Fibroblast of skin of back (primary cell): ENCODE data around the gene CST8. TPM values are rescaled to one million over a fixed set of nuclear protein-coding genes. Genes with fewer than 3 reads are reported as not detected.
"Not testable (repeated sequence)": the region's sequence is repeated elsewhere in the genome, so short reads cannot be mapped to it uniquely, and the experiment has no call there.

Experiments used
- DNase-seq: peaks from one replicate; pipeline ENCODE4 v3.0.0-alpha.2; 2013
- polyA plus RNA-seq, 2 experiments: library from polyadenylated mRNA; unstranded; fragments of 120-200 nt; gene quantifications; one replicate each; pipeline ENCODE4 v1.2.1, GENCODE V29; 2013; ENCODE audit not compliant: insufficient read length in 2 of 2

The CST8 gene
- polyA plus RNA-seq (2013, experiment 1 of 2; ENCODE audit: insufficient read length), result not detected
- polyA plus RNA-seq (2013, experiment 2 of 2; ENCODE audit: insufficient read length), result not detected

DNA sequence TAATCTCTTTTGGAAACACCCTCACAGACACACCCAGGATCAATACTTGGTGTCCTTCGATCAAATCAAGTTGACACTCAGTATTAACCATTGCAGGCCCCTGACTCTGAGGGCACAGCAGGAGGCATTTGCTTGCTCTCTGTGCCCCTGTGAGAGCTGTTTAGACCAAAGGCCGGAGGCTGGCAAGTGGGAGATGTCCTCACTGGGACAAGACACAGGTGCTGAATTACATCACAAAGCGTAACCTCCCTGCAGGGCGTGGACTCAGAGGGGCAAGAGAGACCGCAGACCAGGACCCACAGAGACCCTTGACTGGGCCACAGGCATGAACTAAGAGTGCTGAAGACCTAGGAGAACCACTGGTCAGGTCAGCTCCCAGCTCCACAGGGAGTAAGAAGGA is at the start of gene CST8:
CST8 (plus strand) TSS at position 301 of the 400 bp plus-strand sequence. CDS start 551 bp downstream, outside the sequence.
- no peak for DNase-seq

GRCh38 chr20:23441850-23442313 is 49.0 kb upstream of the CST8 start:
- peak; percentile 74 for DNase-seq

DNA sequence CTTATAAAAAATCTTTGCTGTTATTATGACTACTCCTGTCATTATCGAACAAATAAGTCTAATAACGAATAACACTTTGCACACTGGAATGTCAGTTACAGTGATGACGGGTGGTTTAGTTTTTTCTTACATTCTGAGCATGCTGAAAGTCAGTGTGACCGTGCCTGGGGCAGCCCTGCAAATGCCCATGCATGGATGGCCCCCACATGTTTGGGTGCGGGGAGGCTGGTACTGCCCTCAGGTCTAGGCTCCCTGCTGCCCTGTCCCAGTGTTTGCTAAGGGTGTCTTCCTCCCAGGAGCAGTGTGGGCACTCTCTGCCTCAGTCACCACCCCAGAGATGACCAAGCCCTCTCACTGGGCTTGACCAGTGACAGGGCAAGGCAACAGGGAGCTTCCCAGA is 48.5 kb upstream of the CST8 start:
- no peak for DNase-seq

DNA sequence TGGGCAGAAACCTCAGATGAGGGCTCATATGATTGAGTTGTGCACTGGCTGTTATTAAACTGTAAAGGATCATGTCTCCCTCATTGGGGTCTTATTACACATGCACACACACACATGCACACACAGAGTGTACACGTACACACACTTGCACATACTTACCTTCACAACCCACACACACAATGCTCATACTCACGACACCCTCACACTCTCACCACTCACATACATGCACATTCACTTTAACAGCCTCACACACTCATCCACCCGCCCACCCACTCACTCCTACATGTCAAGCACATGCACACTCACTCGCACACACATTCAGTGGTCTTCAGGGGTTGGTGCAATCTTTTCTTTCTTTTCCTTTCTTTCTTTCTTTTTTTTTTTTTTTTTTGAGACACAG is 46.1 kb upstream of the CST8 start:
- no peak for DNase-seq

DNA sequence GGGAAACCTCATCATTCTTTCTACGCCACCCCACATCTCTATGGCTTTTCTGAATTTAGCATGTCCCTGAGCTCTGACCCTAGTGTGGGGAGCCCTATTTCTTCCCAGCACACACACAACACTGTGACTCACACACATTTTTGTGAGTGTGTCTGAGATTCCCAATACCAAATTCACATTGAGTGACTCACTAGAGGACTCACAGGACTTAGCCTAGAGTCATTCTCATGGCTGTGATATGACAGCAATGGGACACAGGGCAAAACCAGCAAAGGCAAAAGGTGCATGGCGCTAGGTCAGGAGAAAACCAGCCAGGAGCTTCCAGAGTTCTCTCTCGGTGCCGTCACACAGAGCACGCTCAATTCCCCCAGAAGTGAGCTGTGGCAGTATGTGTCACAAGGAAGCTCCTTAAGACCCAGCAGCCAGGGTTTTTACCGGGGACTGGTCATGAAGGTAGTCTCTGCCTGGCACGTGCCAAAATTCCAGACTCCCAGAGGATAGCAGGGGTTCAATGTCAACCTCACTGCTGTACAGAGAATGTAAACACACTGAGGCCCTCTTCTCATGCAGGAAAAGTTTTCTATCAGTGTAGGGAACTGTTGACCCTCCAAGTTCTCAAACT is 45.2 kb upstream of the CST8 start:
- DNase-seq, result peak; percentile 96

DNA sequence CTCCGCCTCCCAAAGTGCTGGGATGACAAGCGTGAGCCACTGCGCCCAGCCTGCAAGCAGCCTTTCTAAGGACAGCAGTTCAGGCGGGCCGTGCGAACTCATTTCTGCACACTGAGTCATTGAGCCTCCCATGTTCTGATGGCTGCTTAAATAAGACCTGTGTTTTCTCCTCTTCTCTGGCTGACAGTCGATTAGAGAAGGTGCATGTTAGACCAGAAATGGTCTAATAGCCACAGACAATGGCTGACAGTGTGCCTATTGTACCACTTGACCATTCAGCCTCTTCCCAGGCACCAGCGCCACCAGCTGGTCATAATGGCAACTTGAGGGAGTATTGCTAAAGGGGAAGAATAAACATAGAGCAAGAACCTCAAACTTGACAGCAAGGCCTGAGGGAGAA is 44.4 kb upstream of the CST8 start:
- peak; percentile 24 for DNase-seq

DNA sequence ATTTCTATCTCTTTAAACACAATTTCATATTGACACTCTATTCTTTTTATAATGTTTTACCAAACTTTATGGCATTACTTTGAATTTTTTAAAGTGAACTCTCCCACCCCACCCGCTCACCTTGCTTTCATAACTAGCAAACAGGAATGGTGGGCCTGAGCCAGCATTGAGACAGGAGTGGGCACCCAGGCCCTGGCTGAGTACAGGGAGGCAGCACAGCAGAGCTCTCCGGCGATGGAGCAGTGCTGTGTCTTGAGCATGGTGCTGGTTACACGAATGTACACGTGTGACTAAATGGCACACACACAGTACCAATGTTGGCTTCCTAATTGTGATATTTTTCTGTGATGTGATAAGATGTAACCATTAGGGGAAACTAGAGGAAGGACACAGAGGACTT is 42.8 kb upstream of the CST8 start:
- DNase-seq, result no peak

- peak; percentile 9 for DNase-seq
Observed at GRCh38 chr20:23449421-23449820, 41.5 kb upstream of the CST8 start.

DNA sequence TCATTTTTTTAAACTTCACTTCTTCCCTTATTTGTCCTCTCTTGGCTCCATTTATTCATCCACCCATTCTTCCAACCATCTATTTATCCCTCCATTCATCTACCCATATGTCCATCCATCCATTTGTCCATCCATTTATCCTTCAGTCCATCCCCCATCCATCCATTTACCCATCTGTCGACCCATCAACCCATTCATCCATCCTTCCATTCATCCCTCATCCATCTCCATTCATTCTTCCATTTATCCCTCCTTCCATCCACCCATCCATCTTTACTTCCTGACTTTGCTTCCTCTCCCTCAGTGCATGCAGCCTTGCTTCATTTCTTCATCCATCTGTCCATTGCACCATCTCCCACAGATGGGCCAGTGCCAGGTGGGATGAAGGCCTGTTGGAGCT is 40.0 kb upstream of the CST8 start:
- no peak for DNase-seq

DNA sequence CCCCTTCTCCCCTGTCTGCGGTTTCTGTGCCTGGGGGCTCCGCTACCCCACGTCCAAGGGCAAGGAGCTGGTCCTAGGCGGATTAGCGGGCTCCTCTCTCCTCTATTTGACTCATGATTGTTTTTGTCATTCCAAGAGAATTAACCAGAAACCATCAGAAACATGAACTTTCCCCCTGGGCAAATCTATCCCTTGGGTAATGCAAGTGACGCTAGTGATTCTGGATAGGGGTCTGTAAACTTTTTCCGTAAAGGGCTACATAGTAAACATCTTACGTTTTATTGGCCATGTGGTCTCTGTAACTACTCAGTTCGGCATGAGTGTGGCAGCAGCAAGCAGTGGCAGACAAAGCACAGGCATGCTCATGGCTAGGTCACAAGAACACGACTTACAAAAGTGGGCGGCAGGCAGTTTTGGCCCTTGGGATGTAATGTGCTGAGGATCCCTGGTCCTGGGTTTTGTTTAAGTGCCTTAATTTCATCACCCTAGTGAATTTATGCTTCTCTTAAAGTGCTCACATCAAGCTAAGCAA is 38.9 kb upstream of the CST8 start:
- DNase-seq, result no peak

GRCh38 chr20:23452776-23453175 is 38.1 kb upstream of the CST8 start, which contains the start of gene CST11:
TSS of gene CST11 (minus strand) at chr20:23452876. CDS start at chr20:23452811, 65 bp downstream.
- no peak for DNase-seq

- DNase-seq, result no peak
Observed at GRCh38 chr20:23453549-23454543, 37.1 kb upstream of the CST8 start.

- no peak for DNase-seq
Observed at GRCh38 chr20:23454816-23455215, 36.1 kb upstream of the CST8 start.

DNA sequence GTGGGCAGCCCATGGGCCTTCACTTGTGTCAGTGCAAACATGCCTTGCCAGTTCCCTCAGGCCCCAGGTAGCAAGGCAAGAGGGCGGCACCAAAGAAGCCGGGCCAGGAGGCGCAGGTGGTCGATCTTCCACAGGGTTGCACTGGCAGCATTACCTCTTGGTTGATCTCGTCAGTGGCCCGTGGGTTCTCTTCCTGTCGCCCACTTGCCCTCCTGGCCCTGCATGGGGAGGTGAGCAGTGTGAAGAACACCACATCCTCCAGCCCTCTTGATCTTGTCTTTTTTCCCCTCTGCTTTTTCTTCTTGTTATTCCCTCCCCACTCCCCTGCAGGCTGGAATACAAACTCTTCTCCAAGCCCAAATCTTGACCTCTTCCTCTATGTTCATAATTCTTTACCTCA is 35.3 kb upstream of the CST8 start:
- DNase-seq, result no peak

GRCh38 chr20:23456409-23456808 is 34.5 kb upstream of the CST8 start:
- no peak for DNase-seq

DNA sequence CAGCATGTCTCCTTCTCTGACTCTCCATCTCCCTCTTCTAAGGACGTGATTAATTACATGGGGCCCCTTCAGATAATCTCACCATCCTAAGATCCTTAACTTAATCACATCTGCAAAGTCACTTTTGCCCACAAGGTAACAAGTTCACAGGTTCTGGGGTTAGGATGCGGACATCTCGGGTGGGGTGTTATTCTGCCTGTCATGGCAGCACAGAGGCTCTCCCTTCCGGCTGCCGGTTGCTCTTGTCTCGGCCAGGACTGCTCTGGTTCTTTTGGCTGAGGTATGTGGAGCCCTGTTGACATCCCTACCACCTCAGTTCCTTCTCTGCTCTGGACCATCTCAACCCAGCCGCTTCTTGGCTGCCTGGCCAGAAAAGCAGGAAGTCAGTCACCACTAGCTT is 34.0 kb upstream of the CST8 start:
- DNase-seq, result no peak

- no peak for DNase-seq
Observed at GRCh38 chr20:23459461-23460150, 31.3 kb upstream of the CST8 start.

DNA sequence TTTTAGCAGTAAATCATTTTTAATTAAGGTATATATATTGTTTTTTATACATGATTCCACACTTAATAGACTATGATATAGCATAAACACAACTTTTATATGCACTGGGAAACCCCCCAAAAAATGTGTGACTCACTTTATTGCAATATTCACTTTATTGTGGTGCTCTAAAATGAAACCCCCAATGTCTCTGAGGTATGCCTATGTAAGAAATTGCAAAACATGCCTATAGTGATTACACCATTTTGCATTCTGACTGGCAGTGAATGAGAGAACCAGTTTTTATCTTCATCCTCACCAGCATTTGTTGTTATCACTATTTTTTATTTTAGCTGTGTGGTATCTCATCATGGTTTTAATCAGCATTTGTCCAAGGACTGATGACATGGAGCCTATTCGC is 29.7 kb upstream of the CST8 start:
- no peak for DNase-seq

GRCh38 chr20:23466961-23467360 is 24.0 kb upstream of the CST8 start:
- DNase-seq, result not testable (repeated sequence)

- not testable (repeated sequence) for DNase-seq
Observed at GRCh38 chr20:23472306-23472705, 18.6 kb upstream of the CST8 start.

DNA sequence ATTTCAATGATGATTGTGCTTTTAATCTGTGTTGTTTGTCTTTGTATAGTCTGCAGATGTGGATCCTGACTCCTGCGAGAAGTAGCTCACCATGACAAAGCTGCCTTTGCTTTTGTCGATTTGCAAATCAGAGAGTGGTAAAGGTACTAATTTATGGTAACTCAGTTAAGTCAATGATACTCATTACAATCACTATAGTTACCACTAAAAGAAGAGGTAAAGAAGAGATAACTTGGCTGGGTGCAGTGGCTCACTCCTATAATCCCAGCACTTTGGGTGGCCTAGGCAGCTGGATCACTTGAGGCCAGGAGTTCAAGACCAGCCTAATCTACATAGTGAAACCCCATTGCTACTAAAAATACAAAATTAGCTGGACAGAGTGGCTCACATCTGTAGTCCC is 17.6 kb upstream of the CST8 start:
- DNase-seq, result not testable (repeated sequence)

DNA sequence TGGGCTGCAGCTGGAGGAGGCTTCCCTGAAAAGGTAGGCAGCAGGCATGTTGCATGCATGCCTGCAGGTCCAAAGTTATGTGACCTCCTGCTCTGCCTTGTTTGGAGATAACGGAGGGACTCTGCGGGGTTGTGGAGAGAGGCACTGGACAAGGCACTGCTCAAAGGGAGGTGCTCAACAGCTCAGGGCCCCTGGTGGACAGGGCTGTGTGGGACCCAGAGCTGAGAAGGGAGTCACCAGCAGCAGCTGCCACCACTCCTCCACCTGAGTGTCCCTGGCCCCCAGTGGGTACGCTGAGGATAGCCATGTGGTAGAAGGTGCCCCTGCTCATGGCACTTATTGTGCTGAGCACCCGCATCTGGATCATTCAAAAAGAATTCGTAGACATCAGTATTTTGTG is 15.5 kb upstream of the CST8 start:
- DNase-seq, result no peak
